IPS-NIHi7 (cell line): ENCODE data around the gene C11orf21.

ENCODE experiments used
- DNase-seq: peaks from one replicate; pipeline ENCODE4 v3.0.0; 2012; ENCODE audit warnings: mixed read lengths; ENCODE audit errors: extremely low spot score

C11orf21 gene

DNA sequence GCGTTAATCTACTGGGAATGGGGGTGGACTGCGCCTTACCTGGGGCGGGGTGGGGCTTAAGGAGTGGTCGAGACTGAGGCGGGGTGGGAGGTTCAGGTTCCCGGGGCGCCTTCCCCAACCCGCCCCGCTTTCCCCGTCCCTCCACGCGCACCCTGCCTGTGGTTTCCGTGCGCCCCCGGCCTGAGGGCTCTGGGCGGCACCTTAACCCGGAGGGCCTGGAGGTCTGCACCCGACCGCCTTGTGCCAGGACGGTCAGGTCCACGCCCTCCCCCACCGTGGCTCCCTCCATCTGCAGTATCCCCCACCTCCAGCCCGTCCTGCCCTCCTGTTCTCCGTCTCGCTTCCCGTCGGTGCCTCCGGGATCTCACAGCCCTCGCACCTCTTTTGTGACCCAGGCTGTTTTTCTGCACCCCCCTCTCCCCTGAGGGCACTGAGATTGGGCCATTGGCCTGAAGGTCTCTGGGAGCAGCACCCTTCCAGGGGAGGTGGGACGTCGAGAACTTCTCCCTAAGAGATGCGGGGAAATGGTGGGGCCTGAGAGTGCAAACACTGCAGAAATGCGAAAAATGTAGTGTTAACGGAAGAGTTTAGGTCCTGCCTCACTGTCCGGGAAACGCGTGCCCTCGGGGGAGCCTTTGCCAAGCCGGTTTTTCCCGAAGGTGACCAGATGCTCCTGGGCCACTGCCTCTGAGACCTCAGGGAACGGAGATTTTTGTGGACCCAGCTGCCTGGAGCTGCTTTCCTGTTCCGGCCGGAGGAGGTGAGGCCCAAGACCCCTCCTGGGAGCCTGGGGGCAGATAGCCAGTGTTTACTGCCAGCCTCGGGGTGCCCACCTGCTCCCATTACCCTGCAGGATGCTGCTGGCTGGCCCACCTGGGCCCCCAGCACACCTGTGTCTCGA lies 30.1 kb downstream of the C11orf21 start:
- DNase-seq, result no peak

DNA sequence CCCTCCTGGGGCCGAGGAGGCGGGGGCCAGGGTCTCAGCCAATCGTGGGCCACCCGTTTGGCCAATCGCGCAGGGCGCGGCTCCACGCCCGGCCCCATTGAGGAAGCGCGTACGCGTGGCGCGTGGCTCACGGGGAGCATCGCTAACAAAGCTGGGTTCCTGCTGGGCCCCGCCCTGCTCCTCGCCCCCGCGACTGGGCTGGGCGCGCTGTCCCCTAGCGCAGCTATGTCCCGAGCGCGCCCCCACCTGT lies 30.7 kb downstream of the C11orf21 start:
- DNase-seq, result no peak

DNA sequence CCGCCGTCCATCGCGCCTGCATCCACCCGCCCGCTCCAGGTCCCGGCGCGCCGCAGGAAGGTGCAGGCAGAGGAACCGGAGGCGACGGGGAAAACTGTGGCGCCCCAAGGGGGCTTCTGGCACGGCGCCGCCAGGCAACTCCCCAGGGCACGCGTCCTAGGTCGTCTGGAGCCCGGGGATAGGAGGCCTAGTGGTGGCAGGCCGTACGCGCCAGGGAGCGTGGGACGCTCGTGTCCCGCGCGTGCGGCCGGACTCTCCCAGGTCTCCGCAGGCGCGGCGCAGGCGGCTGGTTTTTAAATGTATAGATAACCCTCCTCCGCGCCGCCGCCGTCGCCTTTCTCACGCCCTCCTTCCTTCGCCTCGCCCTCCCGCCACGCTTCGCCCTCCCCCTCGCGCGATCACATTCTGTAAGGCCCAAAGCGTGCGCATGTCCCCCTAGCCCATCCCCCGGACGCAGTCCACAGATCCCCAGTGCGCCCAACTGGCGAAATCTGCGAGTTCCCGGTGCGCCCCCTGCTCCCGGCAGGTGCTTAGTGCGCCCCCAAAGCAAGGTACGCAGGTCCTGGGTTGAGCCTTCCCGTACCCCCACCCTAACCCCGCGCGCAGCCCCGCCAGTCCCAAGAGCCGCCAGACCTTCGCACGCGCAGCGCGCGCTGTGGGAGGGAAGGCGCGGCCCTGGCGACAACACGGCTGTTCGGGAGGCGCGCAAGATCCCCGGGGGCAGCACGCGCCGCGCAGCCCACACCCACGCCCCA lies 31.2 kb downstream of the C11orf21 start, which contains the start of gene ASCL2:
TSS of gene ASCL2 (minus strand) at position 267 of the 755 bp plus-strand sequence. CDS start at position 11, 256 bp downstream.
- DNase-seq, result no peak

DNA sequence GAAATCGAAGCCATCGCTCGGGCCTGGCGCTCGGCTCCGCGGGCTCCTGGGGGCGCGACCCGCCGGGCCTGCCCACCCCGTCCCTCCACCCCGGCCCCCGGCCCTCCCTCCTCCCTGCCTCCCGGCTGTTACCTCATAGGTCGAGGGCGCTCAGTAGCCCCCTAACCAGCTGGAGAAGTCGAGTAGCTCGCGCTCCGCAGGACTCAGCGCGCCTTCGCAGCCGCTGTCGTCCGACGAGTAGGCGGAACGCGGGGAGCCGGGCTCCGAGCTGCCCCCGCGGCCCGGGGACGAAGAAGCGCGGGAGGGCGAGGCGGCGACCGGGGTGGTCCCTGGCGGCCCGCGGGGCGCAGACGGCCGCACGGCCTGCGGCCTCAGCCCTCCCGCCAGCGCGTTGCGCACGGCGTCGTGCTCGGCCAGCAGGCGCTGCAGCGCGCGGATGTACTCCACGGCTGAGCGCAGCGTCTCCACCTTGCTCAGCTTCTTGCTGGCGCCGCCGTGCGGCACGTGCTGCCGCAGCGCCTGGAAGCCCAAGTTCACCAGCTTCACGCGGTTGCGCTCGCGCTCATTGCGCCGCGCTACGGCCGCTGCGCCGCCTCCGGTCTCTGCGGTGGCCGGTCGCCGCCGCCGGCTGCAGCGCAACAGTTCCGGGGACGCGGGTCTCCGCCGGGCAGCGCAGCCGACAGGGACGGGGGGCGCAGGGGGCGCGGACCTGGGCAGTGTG lies 32.0 kb downstream of the C11orf21 start:
- DNase-seq, result peak; percentile 70

DNA sequence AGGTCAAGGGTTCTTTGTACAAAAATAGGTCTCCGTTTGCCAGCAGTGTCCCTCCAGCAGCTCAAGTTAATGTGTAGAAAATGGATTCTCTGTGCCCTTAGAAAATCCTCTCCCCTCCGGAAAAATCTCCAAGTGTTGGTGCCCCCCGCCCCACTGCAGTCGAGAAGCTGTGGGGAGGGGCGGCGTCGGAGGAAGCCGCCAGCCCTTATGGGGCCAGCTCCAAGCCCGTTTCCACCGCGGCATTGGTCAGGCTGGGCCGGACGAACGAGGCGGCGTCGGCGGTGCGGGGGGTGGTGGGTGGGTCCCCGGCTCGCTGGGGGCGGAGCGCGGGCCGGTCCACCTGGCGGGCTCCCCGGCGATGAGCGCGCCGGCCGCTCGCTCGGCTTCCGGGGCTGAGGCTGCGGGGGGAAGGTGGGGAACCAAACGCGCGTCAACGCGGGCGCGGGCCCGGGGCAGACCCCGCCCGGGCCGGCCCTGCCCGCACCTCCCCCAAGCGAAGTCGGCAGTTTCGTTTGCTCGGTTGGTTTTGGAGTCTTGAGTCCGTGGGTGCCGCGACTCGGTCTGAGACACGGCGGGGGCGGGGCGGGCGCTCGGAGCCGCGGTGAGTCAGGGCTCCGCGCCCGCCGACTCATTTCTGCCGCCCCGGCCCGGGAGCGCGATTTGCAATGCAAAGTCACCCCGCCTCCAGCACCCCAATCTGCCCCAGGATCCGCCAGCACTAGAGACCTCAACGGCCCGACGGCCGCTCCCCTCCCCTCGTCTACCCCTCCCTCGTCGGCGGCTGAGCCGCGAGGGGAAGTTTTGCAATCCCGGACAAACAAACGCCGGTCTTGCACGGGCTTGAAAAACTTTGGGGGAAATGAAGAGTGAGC lies 32.8 kb downstream of the C11orf21 start:
- DNase-seq, result peak; percentile 77

DNA sequence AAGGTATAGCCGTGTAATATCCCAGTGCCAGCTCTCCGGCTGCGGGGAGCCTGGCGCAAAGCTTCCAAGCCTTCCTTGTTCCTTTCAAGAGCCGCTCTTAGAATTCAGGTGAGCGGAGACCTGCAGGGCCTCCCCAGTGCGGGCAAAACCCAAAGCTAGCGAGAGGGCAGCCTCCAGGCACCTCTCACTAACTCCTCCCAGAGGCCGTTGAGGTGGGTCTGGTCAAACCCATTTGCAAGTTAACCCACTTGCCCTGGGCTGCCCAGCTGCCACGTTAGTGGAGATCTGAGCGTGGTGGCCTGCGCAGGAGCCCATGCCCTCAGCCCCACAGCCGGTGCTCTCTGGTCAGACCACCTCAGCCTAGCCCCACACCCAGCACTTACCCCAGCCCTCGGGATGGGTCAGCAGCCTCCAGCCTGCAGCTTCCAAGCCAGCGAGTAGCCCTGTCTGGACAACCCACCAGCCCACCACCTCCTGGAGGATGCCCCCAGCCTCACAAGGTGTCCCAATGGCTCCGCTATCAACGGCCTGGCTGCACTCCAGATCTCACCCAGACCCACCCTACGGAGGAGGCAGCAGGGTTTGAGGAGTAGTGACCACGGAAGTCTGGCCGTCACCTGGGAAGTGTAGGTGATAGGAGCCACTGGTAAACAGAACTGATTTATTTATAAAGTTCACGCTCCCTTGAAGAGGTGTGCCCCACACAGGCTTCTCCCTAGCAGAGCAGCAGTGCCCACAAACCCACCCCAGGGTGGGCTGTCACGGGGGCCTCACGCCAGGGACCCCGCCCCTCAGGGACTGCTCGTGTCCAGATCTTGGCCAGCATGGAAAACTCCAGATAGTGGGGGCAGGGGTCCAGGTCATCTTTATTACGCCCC lies 33.6 kb downstream of the C11orf21 start:
- DNase-seq, result peak; percentile 15

DNA sequence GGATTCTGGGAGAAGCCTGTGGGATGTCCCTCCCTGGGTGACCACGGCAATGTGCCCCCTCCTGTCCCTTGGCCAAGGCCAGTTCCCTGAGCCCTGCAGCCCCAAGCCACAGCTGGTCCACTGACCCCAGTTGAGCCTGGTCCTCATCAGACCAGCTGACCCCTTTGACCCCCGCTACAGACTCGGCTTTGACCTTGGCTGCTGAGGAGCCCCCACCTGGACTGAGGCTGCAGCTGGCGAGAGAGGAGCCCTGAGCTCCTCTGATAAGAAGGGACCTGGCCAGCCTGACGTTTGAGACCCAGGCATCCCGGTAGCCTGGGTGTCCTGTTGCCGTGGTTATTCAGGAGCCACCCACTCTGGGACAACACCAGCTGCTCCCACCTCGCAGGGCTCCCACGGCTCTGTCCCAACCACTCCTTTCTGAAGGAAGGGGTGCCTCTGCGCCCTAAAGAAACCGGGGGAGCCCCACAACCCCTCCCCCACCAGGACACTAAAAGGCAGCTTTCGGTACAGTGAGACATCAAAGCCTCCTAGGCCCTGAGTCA lies 34.3 kb downstream of the C11orf21 start:
- peak; percentile 7 for DNase-seq

DNA sequence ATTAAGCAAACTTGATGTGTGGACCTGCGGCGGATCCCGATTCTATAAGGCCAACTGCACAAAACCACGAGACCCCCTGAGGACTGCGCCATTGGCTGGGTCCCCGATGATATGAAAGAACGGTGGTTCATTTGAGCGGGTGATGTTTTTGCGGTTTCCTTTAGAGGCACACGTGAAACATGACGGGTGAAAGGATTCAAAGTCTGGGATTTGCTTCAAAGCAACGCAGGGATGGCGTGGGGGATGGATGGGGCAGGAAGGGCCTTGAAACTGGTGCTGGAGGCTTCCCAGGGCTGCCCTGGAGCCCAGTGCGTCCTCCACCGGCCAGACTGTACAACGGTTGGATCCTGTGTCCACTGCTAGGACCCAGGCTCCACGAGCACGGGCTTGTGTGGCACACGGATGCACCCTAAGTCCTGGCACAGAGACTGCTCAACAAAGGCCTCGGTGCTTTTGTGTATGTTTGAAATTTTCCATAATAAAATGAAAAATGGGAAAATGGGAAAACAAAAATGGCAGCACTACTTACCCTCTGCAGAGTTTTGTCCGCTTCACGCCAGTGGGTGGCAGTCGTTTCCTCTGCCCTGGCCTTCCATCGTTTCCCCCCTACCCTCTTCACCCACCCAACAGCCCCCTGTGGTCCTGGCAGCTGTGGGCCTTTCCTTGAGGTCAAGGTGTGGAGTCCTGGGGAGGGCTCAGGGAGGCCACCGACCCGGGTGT lies 35.0 kb downstream of the C11orf21 start:
- DNase-seq, result peak; percentile 7

DNA sequence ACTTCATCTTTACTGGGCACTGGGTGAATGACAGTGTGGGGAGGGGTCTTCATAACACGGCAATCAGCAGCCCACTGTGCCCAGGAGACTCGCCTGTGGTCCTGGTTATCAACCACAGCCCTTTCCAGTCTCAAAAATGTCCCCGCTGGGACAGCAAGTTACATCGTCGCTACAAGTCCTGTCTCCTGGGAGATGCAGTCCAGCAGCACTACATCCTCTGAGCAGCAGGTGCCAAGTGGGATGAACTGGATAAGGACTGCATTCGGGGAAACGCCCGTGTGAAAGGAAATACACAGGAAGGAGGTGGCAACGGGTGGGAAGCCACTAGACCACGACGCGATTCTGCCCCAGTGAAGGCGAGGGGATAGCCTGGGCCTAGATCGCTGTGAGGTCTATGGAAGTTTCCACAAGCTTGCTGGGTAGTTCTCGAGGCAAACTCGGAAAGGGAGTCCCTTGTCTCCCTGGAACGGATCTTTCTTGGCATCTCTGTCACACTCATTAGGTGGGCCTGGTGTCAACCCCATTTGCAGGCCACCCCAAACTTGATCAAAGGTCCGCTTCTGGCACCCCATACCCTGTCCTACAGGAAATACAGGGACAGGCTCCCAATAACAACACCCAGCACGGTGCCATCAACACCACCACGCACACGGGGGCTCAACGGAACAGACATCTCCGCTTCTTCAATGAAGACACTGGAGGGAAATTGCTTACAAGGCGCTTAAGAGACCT lies 35.7 kb downstream of the C11orf21 start:
- peak; percentile 5 for DNase-seq

DNA sequence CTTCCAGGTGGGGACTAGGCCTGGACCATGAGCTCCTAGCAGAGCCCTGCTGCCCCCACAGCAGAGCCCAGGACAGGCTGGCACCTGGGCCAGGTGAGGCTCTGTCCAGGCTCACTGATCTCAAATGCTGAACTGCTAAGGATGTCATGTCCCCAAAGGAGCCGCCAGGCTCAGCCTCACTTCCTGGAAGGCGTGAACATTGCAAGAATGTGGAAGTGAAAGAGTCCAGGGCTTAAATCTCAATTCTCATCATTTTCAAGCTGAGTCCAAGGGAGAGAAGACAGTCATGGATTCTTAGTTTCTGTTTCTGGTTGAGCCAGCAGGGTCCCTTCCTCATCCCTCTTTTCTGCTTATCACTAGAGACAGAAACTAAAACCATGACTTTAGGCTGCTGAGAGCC lies 36.3 kb downstream of the C11orf21 start:
- DNase-seq, result no peak

DNA sequence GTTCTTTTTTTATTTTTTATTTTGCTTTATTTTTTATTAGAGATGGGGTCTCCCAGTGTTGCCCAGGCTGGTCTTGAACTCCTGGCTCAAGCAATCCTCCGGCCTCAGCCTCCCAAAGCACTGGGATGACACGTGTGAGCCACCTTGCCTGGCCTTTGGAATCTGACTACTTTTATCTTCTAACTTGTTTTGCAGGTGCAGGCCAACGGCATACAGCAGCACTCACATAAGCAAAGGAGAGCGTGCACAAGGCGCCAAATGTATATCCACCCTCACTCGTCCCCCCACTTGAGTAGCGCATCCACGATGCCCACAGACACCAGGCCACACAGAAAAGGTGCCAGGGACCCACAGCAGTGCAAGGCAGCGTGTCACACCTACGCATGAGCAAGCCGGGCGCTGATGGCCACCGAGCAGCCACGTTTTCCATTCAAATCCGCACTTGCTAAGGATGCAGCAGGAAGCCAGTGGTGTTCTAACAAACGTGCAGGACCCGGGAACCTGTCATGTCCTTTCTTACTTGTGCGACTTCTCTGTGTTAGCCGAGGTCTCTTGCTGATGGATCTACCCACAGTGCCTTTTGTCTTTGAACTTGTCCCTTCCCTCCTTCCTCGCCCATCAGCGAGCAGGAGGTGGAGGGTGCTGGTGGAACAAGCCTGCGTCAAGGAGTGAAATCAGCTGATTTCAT lies 37.2 kb downstream of the C11orf21 start:
- DNase-seq, result no peak

DNA sequence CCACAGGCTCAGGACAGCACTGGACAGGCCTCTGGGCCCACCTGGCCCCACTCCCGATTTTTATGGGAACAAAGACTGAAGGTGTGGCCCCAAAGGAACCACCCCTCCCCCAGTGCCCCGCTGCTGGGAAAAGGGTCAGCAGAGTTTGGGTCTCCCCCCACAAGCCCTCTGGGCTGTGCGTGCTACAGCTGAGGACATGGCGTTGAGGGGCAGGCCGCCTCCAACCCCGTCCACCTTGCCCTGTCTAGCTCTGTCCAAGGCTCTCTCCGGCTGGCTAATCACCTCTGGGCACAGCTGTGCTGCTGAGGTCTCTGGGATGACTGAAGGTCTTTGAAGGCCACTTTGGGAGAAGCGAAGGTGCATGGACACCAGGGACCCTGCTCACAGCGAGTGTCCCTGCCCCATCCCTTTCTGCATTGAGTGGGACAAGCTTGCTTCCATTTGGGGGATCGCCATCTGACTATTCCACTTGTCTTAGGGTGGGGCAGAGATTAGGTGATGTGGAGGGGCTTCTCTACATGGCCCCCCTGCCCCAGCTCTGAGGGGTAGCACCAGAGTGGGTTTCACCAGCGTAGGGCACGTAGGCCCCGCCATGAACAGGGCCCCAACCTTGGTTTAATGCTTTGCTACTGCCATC lies 37.9 kb downstream of the C11orf21 start:
- no peak for DNase-seq

DNA sequence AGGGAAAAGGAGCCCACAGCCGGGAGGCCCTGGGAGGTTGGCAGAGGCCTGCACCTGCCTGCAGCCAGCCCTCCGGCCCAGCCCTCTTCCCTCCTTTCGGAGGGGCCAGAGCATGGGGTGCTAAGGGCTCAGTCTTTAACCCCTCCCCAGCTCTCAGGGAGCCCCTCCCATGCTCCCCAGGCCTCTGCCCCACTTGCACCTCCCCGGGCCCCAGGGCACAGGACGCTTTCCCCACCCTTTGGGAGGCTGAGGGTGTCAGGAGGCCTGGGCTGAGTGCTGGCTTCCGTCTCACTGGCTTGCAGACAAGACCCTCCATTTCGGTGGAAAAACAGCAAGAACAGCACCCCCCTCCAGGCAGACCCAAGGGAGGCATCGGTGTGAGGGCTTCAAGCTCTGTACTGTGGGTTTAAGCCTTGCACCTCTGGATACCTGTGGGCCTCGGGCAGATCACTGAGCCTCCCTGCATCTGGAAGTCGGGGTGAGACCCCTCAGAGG lies 38.6 kb downstream of the C11orf21 start:
- peak; percentile 6 for DNase-seq

DNA sequence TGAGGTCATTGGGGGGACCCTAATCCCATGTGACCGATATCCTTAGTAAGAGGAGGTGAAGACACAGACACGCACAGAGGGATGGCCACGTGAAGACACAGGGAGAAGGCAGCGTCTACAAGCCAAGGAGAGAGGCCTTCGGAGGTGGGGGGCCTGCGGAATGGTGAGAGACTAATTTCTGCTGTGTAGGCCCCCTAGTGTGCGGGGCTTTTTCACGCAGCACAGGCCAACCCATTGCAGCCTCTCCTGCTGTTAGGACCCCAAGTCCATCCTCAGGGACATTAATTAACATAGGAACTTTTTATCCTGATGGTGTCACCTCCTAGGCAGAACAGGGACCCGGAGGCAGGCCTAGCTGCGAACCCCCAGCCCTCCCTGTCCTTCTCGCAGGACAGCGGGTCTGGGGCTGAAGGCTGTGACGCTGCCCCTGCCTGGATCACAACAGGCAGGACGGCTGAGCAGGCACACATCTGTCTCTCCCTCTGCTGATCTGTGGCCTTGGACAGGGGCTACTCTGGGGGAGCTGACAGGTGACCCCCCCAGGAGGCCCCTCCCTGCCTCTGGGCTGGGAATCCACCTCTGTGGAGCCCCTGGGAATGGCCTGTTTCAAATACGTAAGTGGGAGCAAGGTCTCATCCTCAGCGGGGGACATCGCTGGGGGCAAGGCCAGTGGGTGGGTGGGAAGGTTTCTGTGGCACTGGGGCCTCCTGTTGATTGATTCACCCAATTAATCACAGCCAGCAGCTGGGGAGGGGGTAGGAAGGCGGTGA lies 39.2 kb downstream of the C11orf21 start:
- DNase-seq, result peak; percentile 24

DNA sequence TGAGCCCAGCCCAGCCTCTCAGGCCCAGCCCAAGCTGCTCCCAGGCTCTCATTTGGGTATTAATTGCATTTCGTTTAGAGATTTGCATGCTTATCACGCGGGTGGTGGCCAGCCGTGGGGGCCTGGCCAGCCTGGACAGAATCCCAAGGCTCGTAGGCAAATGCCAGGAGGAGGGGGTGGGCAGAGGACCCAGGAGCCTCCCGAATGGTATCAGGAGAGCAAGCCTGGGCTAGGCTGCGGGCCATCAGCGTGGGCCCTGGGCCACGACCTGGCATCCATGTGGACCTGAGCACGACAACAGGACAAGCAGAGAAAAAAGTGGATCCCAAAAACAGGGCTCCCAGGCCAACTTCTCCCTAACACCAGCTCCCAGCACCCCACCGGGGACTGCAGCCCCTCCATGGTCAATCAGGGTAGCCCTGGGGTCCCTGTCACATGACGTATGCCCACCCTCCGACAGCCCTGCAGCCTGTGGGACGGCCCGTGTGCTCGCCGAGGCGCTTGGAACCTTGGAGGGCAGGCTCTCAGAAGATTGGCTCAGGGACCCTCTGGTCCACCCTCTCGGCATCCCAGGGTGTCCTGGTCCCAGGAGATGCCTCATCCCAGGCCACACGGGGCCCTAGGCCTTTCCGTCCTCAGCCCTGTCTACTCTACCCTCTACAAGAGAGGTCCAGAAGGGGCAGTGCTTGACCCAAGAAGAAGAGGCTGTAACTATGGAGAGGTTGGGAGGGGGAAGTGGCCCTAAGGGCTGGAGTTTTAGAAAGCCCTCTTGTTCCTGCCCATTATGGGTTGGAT lies 40.1 kb downstream of the C11orf21 start:
- DNase-seq, result no peak
